GM12801 (cell line): ENCODE measurements around the gene EYA2.

Source experiments
- CTCF ChIP-seq: IDR thresholded peaks from one replicate; pipeline ENCODE4 v1.5.1; 2011; ENCODE audit warnings: control low read depth; ENCODE audit not compliant: insufficient read length; ENCODE audit errors: extremely low read depth

EYA2 gene

GRCh38 chr20:47024461-47024937 lies 129.9 kb downstream of the EYA2 start:
- no peak for TF ChIP-seq CTCF

- no peak for TF ChIP-seq CTCF
These were observed 132.4 kb downstream of the EYA2 start for GRCh38 chr20:47027042-47027441.

GRCh38 chr20:47027456-47027855 lies 132.8 kb downstream of the EYA2 start:
- no peak for TF ChIP-seq CTCF

GRCh38 chr20:47028487-47028886 lies 133.8 kb downstream of the EYA2 start:
- no peak for TF ChIP-seq CTCF

GRCh38 chr20:47029845-47030244 lies 135.2 kb downstream of the EYA2 start:
- TF ChIP-seq CTCF = no peak

- no peak for TF ChIP-seq CTCF
These were observed 135.7 kb downstream of the EYA2 start for GRCh38 chr20:47030271-47030810.

GRCh38 chr20:47031004-47031403 lies 136.4 kb downstream of the EYA2 start:
- no peak for TF ChIP-seq CTCF
